K562 (cell line): ENCODE data around the gene KCNC3. TPM values are rescaled to one million over a fixed set of nuclear protein-coding genes. Genes with fewer than 3 reads are reported as not detected.
A peak's percentile ranks its signal among the peaks of the same experiment; 100 is the strongest.

Experiments used
- ATF3 ChIP-seq, 2 experiments: fragments of 450-650 bp in 1 of 2; sonication (generic) in 1 of 2; formaldehyde crosslinking in 1 of 2; IDR thresholded peaks in 1 of 2; conservative IDR thresholded peaks in 1 of 2; 2 replicates each; pipeline versions ENCODE4 v1.6.1 to v1.8.1; 2016 to 2023; ENCODE audit warnings: mild to moderate bottlenecking in 2 of 2, moderate library complexity in 2 of 2, inconsistent platforms in 1 of 2, missing genetic modification reagents in 1 of 2
- BCL6 ChIP-seq: fragments of 250-450 bp; sonication (Bioruptor Pico); IDR thresholded peaks from 2 replicates; pipeline ENCODE4 v1.4.0; 2020
- COPS2 ChIP-seq: fragments of 450-650 bp; conservative IDR thresholded peaks from 2 replicates; pipeline ENCODE4 v1.6.1; 2016; ENCODE audit warnings: mild to moderate bottlenecking, moderate library complexity
- CREB5 ChIP-seq: fragments of 250-450 bp; sonication (Bioruptor Pico); IDR thresholded peaks from 2 replicates; pipeline ENCODE4 v1.5.0; 2020; ENCODE audit warnings: mild to moderate bottlenecking
- DPF2 ChIP-seq: fragments of 450-650 bp; IDR thresholded peaks from 2 replicates; pipeline ENCODE4 v1.6.1; 2016
- E2F4 ChIP-seq: sonication (generic); formaldehyde crosslinking; IDR thresholded peaks from 2 replicates; pipeline ENCODE4 v1.8.0; 2022; ENCODE audit warnings: mild to moderate bottlenecking, low read depth, missing genetic modification reagents
- E2F6 ChIP-seq, 2 experiments: IDR thresholded peaks; 2 replicates each; pipeline ENCODE4 v1.6.1; 2011; ENCODE audit warnings: borderline replicate concordance in 1 of 2, control low read depth in 1 of 2, low read depth in 1 of 2, low read length in 1 of 2, mild to moderate bottlenecking in 1 of 2, mixed read lengths in 1 of 2, moderate library complexity in 1 of 2; ENCODE audit not compliant: insufficient read depth in 1 of 2, insufficient read length in 1 of 2, poor library complexity in 1 of 2, severe bottlenecking in 1 of 2; ENCODE audit errors: extremely low read depth in 1 of 2
- GTF2F1 ChIP-seq: IDR thresholded peaks from 2 replicates; pipeline ENCODE4 v1.6.1; 2011; ENCODE audit warnings: low read depth, low read length, improper control_type of control experiment
- HOXB6 ChIP-seq: fragments of 250-450 bp; sonication (Bioruptor Pico); IDR thresholded peaks from 2 replicates; pipeline ENCODE4 v1.5.1; 2022; ENCODE audit warnings: mild to moderate bottlenecking, borderline replicate concordance
- IRF2 ChIP-seq: sonication (generic); formaldehyde crosslinking; IDR thresholded peaks from 2 replicates; pipeline ENCODE4 v1.8.1; 2022; ENCODE audit warnings: mild to moderate bottlenecking, missing genetic modification reagents
- KDM1A ChIP-seq, 2 experiments: fragments of 450-650 bp; IDR thresholded peaks; 2 replicates each; pipeline ENCODE4 v1.6.1; 2016; ENCODE audit warnings: mild to moderate bottlenecking in 2 of 2
- MLX ChIP-seq, 2 experiments: fragments of 450-650 bp in 1 of 2; sonication (generic) in 1 of 2; formaldehyde crosslinking; conservative IDR thresholded peaks; 2 replicates each; pipeline versions ENCODE4 v1.4.0 to v1.8.1; 2020 to 2022; ENCODE audit warnings: mild to moderate bottlenecking in 1 of 2, missing genetic modification reagents in 1 of 2
- MTA3 ChIP-seq: fragments of 450-650 bp; formaldehyde crosslinking; IDR thresholded peaks from 2 replicates; pipeline ENCODE4 v1.6.1; 2017; ENCODE audit warnings: mild to moderate bottlenecking, borderline replicate concordance
- NCOA4 ChIP-seq: fragments of 450-650 bp; IDR thresholded peaks from 2 replicates; pipeline ENCODE4 v1.6.1; 2018; ENCODE audit warnings: mild to moderate bottlenecking; ENCODE audit not compliant: partially characterized antibody
- RBM15 ChIP-seq: fragments of 200-400 bp; formaldehyde crosslinking; IDR thresholded peaks from 2 replicates; pipeline ENCODE4 v1.6.1; 2018; ENCODE audit warnings: mild to moderate bottlenecking, low read length, moderate library complexity; ENCODE audit not compliant: insufficient read depth
- SRSF9 ChIP-seq: fragments of 200-400 bp; formaldehyde crosslinking; IDR thresholded peaks from 2 replicates; pipeline ENCODE4 v1.6.1; 2017; ENCODE audit warnings: low read depth, low read length, borderline replicate concordance
- TFAP4 ChIP-seq: sonication (generic); formaldehyde crosslinking; IDR thresholded peaks from 2 replicates; pipeline ENCODE4 v1.8.0; 2022; ENCODE audit warnings: missing genetic modification reagents, mild to moderate bottlenecking, moderate library complexity, borderline replicate concordance
- ZNF232 ChIP-seq: sonication (generic); formaldehyde crosslinking; IDR thresholded peaks from 2 replicates; pipeline ENCODE4 v1.8.0; 2022; ENCODE audit warnings: mild to moderate bottlenecking, missing genetic modification reagents
- ZNF24 ChIP-seq: fragments of 450-650 bp; IDR thresholded peaks from 2 replicates; pipeline ENCODE4 v1.6.1; 2016
- ZNF408 ChIP-seq: fragments of 250-450 bp; sonication (Bioruptor Pico); IDR thresholded peaks from 2 replicates; pipeline ENCODE4 v1.4.0; 2020; ENCODE audit warnings: low read depth, mild to moderate bottlenecking, moderate library complexity
- polyA plus RNA-seq, 8 experiments: library from polyadenylated mRNA; depleted of rRNA in 4 of 8; stranded (reverse) in 5 of 8; unstranded in 3 of 8; fragments of >200 nt; fragmentation: Nextera tagmentation in 2 of 8; fragmentation: Illumina TruSeq in 1 of 8; extraction: Ambion mirVana in 2 of 8; extraction: Trizol in 1 of 8; gene quantifications; 2 replicates each; pipeline versions ENCODE4 v1.2.1 to v1.2.3, GENCODE V29; 2011 to 2014; ENCODE audit warnings: inconsistent platforms in 1 of 8, missing spikeins in 1 of 8
- total RNA-seq, 7 experiments: library from RNA; depleted of rRNA in 6 of 7; stranded (reverse); fragments of >200 nt in 6 of 7; fragmentation: Illumina TruSeq in 2 of 7; extraction: Trizol in 2 of 7; gene quantifications; 2 replicates each; pipeline versions ENCODE4 v1.2.1 to v1.2.3, GENCODE V29; 2011 to 2021; ENCODE audit warnings: low replicate concordance in 1 of 7

The KCNC3 gene
- total and polyA plus RNA-seq, 9 of the 15 experiments (the other 6 are each of a cell fraction or from before 2014, with no cell fraction given), result 0.03 to 26.2 (median 2.0) TPM

GRCh38 chr19:50362656-50363424, 33.7 kb upstream of the KCNC3 start (continued):
- TF ChIP-seq TFAP4 (CRISPR knock-in tag) (no peak), IRF2 (CRISPR knock-in tag) (no peak), SRSF9 (no peak), RBM15 (no peak), MTA3 (no peak), CREB5 (CRISPR knock-in tag) (no peak), ZNF408 (CRISPR knock-in tag) (no peak), KDM1A (IDR thresholded peaks at IDR 0.05) (no peak), E2F4 (CRISPR knock-in tag) (no peak), ZNF232 (CRISPR knock-in tag) (no peak), E2F6 (IDR thresholded peaks at IDR 0.05; ENCODE audit: borderline replicate concordance in 1 of 2, extremely low read depth in 1 of 2, insufficient read depth in 1 of 2, insufficient read length in 1 of 2, low read depth in 1 of 2, low read length in 1 of 2, poor library complexity in 1 of 2, severe bottlenecking in 1 of 2) (peak; percentile 43 to 63), GTF2F1 (no peak), BCL6 (no peak), DPF2 (no peak; the same call in 1 of the 2 replicates), COPS2 (no peak), HOXB6 (no peak), ATF3 (IDR thresholded peaks at IDR 0.05) (peak; percentile 68; the same call in 1 of the 2 replicates), ATF3 (CRISPR knock-in tag; conservative IDR thresholded peaks at IDR 0.05) (no peak), MLX (CRISPR knock-in tag; conservative IDR thresholded peaks at IDR 0.05) (no peak), ZNF24 (no peak), NCOA4 (no peak)
